G401 (cell line): ENCODE results near the gene TBC1D25. TPM values are rescaled to one million over a fixed set of nuclear protein-coding genes. Genes with fewer than 3 reads are reported as not detected.

ENCODE experiments used
- DNase-seq: peaks from one replicate; pipeline ENCODE4 v3.0.0-alpha.2; 2015; ENCODE audit warnings: low spot score
- in situ Hi-C: cut with HindIII; loops from 2 replicates; pipeline ENCODE4 v1.10.0; 2016; ENCODE audit warnings: low sequenced_read_pairs, mixed read lengths
- total RNA-seq: library from RNA; depleted of rRNA; stranded (reverse); fragments of >200 nt; shearing (Covaris generic); gene quantifications from 2 replicates; pipeline ENCODE4 v1.2.3, GENCODE V29; 2014; rRNA removed

TBC1D25 gene, protein sequence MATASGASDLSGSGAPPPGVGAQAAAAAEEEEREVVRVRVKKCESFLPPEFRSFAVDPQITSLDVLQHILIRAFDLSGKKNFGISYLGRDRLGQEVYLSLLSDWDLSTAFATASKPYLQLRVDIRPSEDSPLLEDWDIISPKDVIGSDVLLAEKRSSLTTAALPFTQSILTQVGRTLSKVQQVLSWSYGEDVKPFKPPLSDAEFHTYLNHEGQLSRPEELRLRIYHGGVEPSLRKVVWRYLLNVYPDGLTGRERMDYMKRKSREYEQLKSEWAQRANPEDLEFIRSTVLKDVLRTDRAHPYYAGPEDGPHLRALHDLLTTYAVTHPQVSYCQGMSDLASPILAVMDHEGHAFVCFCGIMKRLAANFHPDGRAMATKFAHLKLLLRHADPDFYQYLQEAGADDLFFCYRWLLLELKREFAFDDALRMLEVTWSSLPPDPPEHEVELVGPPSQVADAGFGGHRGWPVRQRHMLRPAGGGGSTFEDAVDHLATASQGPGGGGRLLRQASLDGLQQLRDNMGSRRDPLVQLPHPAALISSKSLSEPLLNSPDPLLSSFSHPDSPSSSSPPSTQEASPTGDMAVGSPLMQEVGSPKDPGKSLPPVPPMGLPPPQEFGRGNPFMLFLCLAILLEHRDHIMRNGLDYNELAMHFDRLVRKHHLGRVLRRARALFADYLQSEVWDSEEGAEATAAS
- 2.0 and 6.6 TPM in 2 replicates for total RNA-seq

- in situ Hi-C loops, result no loop called here
- peak; percentile 97 for DNase-seq
Measured at GRCh38 chrX:48539345-48540027, at the start of gene TBC1D25. TBC1D25 (plus strand) TSS chrX:48539714; CDS start chrX:48539798, 84 bp downstream.

DNA sequence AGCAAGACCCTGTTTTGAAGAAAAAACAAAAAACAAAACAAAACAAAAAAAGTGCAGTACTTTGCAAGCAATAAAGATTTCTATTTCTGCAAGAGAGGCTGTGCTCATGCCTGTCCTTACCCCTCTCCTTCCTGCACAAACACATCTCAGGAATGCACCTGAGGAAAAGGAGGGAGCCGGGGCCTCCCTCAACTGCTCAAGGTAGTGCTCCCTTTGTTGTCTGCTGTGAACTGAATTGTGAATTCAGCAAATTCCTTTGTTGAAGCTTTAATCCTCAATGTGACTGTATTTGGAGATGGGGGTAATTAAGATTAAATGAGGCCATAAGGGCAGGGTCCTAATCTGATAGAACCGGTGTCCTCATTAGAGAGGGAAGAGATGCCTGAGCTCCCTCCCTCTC lies 49.6 kb upstream of the TBC1D25 start:
- in situ Hi-C loops, result no loop called here

DNA sequence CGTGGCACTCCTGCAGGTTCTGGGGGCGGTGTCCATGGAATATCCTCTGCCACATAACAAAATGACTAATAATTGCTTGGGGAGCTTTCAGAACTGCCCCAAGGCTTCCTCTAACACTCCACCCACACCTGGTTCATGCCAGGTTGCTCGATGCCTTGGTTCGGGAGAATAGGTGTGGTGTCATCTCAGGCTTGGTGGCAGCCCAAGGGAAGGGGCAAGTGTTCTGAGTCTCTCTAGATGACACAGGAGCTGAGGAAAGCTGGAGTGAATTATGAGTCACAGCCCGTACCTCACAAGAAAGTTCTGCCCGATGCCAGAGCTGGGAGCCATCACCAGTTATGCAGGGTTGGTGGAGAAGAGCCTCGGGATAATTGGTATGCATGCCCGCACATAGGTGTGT lies 48.9 kb upstream of the TBC1D25 start:
- in situ Hi-C loops, result no loop called here
- DNase-seq, result no peak

More for the DNA sequence above, 49.6 kb upstream of the TBC1D25 start:
- DNase-seq, result no peak

GRCh38 chrX:48491809-48492208 lies 47.7 kb upstream of the TBC1D25 start:
- no peak for DNase-seq
- in situ Hi-C loops, result no loop called here

DNA sequence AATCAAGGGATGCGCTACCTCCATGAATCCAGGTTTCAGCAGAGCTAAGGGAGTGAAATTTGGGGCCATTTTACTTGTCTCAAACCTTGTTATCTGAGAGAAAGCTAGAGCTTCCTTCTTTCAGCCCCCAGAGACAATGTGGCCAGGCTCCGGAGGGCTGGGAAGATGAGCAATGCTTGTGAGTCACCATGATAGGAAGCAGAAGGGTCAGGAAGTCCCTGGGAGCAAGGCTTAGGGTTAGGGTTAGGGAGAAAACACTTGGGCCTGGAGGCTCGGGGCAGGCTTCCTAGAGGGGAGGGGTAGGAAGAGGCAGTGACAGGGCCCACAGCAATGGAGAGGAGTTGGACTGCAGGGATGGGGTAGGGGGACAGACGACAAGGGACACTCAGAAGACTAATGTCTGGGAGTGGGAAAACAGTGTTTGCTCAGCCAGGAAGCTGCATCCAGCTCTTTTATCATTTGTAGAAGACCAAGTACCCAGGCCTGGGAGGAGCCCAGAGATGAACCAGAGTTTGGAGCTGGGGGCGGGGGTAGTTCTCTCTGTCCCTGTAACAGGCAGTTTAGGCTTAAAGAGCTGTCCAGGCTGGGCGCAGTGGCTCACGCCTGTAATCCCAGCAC lies 47.1 kb upstream of the TBC1D25 start:
- DNase-seq, result no peak
- in situ Hi-C loops, result no loop called here

DNA sequence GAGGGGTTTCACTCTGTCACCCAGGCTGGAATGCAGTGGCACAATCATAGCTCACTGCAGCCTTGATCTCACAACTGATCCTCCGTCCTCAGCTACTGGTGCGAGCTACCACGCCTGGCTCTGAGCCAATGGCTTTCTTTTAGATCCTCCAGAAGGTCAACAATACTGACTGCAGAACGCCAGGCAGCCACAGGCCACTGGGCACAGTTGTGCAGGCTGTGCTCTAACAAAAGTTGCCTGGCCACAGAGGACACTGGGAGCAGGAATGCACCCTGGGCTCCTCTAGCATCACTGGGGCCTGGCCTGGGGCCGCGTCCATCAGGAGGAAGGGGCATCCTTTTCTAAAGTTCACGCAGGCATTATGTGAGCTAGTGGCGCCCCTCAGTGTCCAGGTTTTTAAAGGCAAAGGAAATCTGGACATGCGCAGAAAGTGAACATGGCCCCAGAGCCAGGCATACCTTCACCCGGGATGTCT lies 45.6 kb upstream of the TBC1D25 start:
- in situ Hi-C loops, result no loop called here
- peak; percentile 28 for DNase-seq

- in situ Hi-C loops, result no loop called here
- DNase-seq, result no peak
Measured at GRCh38 chrX:48496660-48497059, 42.9 kb upstream of the TBC1D25 start.

- peak; percentile 57 for DNase-seq
- in situ Hi-C loops, result no loop called here
Measured at GRCh38 chrX:48497871-48498270, 41.6 kb upstream of the TBC1D25 start.

- in situ Hi-C loops, result no loop called here
- DNase-seq, result no peak
Measured at GRCh38 chrX:48498374-48498809, 41.1 kb upstream of the TBC1D25 start.

GRCh38 chrX:48504261-48504660 lies 35.3 kb upstream of the TBC1D25 start:
- DNase-seq, result no peak
- in situ Hi-C loops, result no loop called here

- in situ Hi-C loops, result no loop called here
Measured at GRCh38 chrX:48505481-48505880, 34.0 kb upstream of the TBC1D25 start.

GRCh38 chrX:48507246-48507645 lies 32.3 kb upstream of the TBC1D25 start:
- DNase-seq, result no peak
- in situ Hi-C loops, result no loop called here

More at GRCh38 chrX:48505481-48505880, 34.0 kb upstream of the TBC1D25 start:
- DNase-seq, result no peak

DNA sequence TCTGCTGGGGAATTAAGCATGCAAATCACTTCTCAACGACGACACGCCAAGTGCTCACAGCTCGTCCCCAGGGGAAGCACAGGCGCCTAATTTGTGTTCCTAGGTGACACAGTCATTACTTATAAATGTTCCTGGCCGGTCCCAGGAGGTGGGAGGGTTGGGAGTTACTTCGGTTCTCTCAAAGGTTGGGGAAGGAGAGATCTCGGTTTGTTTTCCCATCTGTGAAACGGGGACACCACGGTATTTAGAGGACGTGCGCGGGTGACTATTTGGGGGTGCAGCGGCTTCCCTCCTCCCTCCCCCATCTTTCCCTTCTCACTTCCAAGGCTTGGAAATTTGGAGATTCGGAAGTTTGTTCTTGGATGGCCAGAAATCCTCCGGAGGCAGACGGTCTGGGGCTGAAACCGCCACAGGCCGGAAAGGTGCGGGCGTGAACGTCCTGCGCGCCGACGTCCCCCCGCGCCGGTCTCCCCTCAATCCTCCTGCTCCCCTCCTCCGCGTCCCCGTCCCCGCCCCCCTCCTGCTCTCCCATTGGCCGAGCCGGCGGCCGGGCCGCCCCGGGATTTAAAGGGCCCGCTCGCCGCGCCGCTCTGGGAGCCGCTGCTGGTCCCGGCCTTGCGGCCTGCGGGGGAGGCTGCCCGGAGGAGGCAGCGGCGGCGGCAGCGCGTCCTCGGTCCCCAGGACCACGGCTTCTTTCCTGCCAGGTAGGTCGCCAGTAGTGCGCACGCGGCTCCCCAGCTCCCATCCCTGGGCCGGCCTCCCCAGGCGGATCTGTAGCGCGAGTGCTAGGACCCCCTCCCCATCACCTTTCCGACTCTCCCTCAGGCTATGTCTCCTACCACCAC lies 30.9 kb upstream of the TBC1D25 start, which contains the start of gene PORCN:
PORCN (plus strand) TSS at position 593 of the 845 bp plus-strand sequence. CDS start 829 bp downstream, outside the sequence.
- in situ Hi-C loops, result no loop called here
- DNase-seq, result peak; percentile 83

GRCh38 chrX:48509245-48509590 lies 30.3 kb upstream of the TBC1D25 start:
- DNase-seq, result peak; percentile 2
- in situ Hi-C loops, result no loop called here

- peak; percentile 31 for DNase-seq
- in situ Hi-C loops, result no loop called here
Measured at GRCh38 chrX:48509619-48510018, 29.9 kb upstream of the TBC1D25 start.

GRCh38 chrX:48511560-48511959 lies 28.0 kb upstream of the TBC1D25 start:
- in situ Hi-C loops, result no loop called here
- DNase-seq, result peak; percentile 9

DNA sequence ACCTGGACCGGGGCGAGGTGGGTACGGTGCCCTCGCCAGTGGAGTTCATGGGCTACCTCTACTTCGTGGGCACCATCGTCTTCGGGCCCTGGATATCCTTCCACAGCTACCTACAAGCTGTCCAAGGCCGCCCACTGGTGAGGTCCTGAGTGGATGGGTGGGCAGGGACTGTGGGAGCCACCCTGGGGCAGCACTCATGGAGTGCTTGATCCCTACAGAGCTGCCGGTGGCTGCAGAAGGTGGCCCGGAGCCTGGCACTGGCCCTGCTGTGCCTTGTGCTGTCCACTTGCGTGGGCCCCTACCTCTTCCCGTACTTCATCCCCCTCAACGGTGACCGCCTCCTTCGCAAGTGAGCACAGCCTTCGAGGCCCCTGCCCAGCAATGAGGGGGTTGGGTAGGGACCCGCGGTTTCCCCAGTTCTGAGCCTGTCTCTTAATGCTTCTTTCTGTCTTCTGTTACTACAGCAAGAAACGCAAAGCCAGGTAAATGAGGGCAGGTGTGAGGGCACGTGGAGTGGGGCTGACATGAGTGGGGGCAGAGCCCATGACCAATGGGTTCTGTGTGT lies 27.1 kb upstream of the TBC1D25 start:
- DNase-seq, result no peak
- in situ Hi-C loops, result no loop called here

DNA sequence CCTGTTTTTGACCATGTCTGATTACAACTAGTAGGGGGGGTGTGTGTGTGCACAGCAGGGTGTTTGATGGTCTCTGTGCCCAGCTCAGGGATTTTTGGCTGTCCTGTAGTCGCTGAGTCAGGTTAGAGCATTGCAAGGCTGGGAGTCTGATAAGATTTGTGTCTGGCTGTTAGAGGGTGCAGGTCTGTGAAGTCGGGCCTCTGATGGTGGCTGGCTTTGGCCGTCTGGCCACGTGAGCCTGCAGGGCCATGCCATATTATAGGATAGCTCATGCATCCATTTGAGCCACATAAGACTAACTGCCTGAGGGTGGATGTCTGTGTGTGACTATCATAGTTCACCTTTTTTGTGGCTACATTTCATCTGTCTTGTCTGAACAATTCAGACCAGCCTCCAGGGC lies 25.8 kb upstream of the TBC1D25 start:
- in situ Hi-C loops, result no loop called here
- no peak for DNase-seq
